ENCODE measurements around the gene MAGI1.

The MAGI1 gene

DNA sequence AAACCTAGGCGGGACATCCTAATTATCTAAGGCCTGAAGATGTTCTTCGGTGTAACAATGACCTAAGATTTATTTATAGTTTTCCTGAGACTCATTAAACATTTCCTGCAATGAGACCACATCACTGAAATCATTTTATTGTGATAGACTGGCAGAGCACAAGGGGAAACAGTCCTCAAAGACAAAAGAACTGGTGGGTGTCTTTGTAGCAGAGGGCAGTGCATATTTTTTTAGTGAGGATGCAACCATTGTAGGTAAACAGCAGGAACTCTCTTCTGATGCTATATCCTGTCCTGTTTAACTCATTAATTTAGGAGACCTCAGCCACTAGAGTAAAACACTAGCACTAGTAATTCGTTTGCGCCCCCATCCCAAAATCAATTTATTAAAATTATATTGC is 100.0 kb downstream of the MAGI1 start:
- DNase-seq: no peak

DNA sequence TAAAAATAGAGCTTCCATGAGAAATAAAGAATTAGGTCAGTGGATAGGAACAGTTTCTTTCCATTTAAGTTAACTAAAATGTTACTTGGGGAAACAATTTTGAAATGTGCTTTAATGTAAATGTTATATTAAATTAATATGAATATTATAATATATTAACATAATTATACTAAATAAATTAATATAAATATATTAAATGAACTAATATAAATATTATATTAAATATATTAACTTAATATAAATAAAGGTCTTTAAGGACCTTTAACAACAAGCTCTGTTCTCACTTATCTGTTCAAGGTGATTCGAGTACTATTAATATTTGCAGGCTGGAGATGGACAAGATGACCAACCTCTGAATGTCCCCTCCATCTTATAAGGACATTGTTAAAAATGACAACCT is 100.6 kb downstream of the MAGI1 start:
- DNase-seq: no peak

DNA sequence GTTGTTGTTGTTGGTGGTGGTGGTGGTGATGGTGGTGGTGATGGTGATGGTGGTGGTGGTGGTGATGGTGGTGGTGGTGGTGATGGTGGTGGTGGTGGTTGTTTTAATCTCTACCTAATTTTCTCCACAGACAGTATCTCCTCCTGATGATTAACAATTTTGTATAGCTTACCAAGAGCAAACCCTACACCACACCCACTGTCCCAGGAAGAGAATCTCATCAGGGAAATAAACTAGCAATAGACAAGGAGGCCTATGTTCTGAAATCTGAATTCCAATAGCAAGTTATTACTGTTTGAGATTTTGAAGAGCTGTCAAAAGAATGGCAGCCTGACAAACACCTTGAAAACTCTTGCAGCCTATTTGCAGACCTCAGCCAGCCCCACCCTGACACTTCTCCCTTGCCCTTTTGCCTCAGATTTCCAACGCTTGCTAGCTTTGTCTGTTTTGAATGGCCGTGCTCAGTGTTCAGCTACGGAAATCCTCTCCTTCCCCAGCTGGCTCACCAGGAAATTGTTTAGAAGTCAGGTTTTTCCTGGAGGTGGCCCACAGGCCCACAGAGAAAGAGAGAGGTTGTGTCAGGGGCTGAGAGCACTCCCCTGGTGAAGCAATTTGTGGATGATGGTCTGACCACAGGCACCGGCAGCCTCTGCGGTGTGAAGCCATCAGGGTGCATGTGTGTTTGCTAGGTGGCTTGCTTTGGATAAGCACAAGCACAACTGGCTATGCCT is 101.6 kb downstream of the MAGI1 start:
- DNase-seq: no peak

DNA sequence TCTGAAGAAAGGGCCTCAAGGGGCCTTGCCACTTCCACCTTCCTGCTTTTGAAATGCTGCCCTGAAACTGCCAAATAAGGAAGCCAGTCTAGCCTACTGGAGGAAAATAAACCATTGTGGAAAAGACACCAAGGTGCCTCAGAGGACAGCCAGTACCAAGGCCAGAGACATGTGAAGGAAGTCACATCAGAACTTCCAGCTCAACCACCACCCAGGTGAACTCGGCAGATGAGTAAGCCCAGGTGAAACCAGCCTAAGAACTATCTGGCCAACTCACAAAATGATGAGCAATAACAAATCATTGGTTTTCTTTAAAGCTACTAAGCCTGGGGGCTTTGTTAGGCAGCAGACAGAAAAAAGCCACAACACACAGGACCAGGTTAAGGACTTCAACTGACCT is 103.0 kb downstream of the MAGI1 start:
- DNase-seq: no peak

DNA sequence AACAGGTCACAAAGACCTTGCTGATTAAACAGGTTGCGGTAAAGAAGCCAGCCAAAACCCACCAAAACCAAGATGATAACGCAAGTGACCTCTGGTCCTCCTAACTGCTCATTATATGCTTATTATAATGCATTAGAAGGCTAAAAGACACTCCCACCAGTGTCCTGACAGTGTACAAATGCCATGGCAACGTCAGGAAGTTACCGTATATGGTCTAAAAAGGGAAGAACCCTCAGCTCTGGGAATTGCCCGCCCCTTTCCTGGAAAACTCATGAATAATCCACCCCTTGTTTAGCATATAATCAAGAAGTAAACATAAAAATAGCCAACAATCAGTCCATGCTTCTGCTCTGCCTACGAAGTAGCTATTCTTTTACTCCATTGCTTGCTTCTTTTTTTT is 108.1 kb downstream of the MAGI1 start:
- DNase-seq: no peak

DNA sequence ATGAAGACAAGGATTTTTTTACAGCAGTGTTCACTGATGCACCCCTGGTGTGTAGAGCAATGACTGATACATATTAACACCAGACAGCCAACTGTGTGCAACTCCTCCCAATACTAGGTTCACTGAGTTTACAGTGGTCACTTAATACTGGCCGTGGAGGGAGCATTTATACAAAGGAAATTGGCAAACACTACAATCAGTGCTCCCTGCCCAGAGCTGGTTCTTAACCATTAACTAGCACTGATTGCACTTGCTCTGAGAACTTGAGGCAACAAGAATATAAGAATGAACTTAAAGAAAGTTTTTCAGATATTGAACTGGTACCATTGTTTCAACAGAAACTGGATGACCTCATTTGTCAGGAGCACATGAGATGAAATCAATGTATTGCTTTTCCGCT is 110.6 kb downstream of the MAGI1 start:
- DNase-seq: no peak

DNA sequence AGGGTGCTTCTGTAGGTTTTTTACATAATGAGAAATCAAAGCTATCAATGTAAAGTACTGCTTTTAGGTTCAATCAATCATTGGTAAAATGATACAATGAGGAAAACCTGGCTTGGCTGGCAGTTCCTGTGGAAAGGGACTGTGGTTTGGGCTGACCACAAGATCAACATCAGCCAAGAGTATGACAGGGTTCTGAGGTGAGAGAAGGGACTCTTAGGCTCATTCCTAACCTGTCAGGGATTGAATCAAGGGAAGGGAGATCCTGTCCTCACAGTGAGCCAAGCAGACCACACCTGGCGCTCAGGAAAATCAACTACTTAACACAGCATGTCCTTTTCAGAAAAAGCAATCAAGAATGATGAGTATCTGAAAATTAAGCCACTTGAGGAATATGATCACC is 111.1 kb downstream of the MAGI1 start:
- peak; percentile 12 for DNase-seq

DNA sequence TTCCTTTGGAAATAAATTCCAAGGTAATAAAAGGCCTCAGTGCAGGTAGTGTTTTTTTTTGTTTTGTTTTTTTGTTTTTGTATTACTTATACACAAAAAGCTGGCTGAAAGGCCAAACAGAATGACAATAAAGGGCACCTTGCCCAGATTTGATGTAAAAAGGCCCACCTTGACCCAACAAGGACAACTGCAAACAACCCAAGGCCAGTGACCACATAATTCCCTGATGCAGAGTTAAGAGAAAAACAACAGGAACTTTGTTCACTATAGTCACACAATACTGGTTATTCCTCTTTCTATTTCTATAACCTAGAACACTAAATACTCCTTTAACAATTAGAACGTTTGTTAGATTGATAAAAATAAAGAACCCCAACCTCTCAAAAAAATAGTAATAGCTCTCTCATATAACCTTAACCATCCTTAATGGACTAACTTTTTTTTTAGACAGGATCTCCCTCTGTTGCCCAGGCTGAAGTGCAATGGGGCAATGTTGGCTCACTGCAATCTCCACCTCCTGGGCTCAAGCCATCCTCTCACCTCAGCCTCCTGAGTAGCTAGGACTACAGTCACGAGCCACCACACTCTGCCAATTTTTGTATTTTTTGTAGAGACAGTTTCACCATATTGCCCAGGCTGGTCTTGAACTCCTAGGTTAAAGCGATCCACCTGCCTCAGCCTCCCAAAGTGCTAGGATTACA is 113.3 kb downstream of the MAGI1 start:
- no peak for DNase-seq

DNA sequence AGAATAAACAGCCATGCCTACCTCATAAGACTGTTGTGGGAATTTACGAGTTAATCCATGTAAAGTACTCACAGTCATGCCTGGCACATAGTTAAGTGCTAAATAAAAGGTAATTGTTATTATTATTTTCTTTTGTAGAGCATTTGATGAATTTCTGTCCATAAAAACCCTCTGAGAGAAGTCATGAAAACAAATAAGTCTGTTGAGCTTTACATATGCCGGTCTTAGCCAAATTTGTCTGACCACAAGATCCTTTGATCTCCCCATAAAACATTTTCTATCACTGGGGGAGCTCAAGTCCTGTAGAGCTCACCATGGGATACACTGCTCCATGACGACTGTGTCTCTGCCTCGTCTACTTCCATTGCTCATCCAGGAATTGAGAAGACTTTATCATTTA is 114.0 kb downstream of the MAGI1 start:
- DNase-seq: no peak

DNA sequence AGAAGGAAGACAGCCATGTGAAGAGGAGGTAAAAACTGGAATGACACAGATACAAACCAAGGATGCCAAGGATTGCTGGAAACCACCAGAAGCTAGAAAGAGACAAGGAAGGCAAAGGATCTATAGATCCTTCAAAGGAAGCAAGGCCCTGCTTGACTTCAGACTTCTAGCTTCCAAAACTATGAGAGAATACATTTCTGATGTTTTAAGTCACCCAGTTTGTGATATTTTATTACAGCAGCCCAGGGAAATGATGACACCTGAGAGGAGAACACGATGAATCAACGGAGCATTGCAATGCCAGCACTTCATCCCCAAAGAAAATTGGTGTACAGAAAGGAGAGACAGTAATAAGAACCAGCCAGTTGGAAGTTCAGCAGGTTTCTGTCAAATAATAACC is 116.3 kb downstream of the MAGI1 start:
- no peak for DNase-seq

DNA sequence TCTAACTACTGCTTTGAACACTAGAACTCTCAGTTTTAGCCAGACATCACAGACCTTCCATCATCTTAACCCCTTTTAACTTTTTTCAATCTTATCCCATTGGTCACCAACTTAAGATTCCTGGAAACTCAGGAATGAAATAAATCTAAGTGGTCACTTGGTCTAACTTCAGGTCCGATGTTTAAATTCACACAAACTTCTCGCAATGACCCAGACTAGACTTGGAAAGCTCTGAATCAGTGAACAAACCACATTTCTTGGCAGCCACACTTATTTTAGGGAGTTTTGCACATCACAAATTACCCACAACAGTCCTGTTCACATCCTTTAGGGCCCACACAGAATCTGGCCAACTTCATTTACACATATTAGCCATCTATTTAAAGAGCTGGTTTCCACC is 118.9 kb downstream of the MAGI1 start:
- DNase-seq: no peak

DNA sequence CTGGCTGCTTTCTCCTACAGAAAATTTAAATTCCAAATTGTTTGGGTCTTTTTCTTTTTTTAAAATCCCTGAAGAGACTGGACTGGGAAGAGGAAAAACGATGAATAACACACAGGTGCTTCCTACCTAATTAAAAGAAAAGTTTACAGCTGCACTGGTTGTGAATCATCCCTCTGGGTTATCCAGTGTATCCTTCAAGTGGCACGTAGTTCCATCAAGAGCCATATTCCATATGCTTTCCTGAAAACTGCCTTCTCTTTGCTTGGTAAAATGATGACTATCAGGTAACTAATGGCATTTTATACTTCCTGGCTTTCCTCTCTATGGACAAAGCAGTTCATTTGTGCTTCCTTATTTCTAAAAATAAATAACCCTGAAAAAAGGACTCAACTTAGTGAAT is 123.2 kb downstream of the MAGI1 start:
- DNase-seq: no peak

DNA sequence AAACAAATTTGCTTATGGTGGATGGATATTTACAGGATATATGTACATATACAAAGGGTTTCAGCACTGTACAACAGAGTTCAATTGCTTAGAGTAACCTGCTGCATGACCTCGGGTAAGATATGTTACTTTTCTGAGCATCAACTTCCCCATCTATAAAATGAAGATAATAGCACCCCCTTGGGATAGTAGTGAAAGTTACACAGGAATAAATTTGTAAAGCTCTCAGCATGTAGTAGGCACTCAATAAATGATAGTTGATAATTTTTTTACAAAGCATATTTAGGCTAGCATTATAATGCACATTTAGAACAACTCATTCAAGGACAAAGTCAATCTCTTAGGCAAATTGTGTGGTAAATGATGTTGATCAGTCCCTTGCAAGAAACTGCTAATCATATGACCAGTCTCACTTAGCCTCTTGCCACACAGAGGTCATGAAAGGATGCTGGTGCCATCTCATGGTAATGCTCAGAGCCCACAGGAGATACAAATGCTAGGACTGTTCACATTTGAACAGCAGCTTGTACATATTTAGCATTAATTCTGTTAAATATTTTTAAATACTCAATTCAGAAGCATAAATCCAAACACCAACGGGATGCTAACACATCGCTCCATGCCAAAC is 123.9 kb downstream of the MAGI1 start:
- DNase-seq: no peak

DNA sequence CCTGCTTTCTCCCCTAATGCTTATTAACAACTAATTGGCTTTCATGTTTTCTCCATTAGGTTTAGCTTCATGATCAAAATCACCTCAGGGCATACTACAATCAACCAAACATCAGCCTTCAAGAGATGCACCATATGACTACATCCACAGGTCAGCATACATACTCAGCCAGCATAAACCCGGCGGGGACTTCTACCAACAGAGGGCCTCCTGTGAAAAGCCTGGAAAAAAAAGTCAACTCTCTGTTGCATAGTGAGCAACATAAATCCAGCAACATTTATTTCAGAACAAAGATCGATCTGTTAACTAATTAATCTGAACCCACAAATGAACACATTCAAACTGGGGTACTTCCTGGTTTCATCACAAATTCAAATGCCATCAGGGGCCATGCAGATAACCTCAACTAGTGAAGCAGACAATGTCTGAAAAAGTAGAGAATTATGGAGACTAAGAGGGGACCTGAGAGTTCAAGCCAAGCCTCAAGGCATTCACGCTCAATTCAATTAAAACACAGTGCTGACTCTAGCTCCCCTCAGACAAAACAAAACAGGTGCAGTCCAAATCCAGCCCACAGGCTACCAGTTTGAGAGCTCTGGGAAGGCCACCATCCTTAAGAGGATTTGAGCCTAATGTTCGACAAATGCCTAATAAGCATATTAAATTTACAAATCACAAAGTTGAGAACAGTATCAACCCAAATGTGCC is 124.5 kb downstream of the MAGI1 start:
- no peak for DNase-seq

DNA sequence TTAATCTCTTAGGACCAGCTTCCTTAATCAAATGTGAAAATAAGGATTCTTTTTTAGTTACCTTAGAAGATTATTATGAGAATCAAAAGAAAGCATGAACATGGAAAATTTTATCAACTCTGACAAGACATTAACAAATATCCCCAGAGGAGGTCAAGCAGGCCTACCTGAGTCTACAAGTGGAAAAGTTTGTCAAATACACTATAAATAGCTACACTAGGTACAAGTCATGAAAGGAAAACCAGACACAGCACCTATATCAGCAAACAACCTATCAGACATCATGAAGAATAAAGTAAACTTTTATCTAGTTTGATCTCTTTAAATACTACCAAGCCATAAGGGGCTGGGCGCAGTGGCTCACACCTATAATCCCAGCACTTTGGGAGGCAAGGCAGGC is 126.1 kb downstream of the MAGI1 start:
- no peak for DNase-seq

DNA sequence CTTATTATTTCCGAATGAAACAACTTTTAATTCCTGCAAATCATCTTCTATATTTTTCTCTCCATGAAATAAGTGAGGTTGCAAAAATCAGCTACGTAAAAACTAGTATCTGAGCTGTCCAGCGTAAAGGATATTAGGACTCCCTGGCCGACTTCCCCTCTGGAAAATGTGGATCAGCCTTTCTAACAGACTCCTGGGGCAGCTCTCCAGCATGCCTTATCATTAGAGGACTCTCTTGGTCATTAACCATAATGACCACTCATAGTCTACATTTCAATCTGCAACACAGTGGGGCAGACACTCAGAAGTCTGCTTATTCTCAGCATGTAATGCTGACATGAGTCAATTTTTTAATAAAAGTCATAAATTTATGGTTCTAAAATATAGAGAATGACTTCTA is 130.1 kb downstream of the MAGI1 start:
- no peak for DNase-seq

DNA sequence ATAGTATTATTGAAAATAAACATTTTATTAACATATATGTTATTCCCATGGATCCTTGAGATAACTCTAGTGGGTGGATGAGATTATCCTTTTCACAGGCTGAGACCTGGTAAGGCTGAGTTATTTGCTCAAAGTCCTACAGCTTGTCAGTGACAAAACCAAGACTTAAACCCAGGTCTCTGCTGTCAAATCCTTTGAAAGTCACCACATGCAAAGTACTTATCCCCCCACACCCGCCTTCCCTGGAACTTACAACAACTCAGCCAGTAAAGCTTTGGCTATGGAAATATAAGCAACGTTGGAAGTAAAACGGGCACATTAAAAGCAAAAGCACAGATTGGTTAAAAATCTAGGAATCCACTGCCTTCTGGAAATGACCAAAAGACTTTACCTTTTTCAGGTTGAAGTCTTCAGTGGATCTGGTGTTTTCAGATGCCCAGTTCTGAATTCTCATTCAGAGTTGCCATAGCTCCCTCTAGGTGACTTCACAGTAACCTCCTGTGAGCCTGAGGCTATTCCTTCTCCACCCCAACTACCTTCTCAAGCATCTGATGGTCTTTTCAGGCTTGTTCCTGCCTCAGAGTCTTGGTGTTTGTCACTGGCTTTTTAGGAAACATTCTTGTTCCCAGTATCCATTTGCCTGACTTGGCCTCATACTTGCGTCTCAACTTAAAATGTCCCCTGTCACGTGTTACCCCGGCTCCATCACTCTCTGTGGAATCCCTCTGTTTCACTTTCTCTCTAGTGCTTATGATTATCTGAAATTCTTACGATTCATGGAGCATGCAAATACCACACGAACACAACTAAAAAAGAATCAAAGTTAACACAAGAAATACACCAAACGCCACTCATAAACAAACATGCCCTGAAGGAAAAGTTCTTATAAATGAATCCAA is 131.2 kb downstream of the MAGI1 start:
- no peak for DNase-seq

DNA sequence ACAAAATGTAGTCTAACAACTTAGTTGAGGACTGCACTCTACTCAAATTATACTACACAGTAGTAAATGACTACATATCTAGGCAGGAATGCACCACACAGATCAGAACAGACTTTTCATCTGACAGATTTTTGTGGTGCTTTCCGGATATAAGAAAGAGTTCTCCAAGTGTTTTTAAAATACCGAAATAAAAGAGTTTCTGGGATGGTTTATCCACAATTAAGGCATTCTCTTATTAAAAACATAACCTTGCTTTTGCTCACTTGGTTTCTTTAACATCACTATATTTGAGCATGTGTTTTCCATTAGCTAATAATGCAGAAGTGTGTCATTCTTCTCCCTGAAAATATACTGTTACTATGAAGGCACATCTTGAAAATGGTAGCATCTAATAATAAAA is 132.9 kb downstream of the MAGI1 start:
- DNase-seq: no peak

DNA sequence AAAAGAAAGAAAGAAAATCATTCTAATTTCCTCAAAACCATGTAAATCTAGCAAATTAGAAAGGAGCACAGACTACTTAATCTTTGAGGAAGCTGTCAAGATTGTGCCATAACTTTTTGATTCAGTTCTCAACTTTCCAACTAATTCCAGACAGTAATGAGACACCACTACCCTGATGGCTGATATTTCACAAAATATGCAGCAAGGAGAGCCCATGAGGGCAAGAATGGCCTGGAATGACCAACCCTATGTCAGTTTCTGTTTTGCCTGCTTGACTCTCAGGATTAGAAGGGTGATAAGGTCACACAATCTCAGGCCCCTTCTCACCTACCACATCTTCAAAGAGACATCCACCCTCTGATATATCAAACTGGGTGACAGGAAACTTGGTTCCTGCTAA is 134.7 kb downstream of the MAGI1 start:
- no peak for DNase-seq

DNA sequence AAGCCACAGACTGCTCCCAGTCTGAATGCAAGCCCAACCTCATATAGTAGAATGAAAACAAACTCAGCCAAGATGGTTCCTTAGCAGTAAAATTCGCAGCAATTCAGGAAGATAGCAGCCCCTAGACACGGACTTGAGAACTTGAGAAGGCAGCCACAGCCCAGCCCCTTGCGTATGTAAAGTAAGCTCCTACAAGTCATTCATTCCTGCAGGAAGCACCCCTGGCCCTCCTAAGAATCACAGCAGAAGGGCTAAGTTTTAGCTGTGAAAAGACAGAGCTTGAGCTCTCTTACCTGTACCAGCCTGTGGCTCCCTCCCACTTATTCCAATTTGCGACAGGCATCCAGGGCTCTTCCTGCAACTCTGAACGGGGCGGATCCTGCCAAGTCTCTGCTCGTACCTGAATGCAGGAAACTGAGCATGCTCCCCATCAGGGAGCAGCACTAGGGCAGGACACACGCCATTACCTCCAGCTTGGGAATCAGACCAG is 136.4 kb downstream of the MAGI1 start:
- no peak for DNase-seq

DNA sequence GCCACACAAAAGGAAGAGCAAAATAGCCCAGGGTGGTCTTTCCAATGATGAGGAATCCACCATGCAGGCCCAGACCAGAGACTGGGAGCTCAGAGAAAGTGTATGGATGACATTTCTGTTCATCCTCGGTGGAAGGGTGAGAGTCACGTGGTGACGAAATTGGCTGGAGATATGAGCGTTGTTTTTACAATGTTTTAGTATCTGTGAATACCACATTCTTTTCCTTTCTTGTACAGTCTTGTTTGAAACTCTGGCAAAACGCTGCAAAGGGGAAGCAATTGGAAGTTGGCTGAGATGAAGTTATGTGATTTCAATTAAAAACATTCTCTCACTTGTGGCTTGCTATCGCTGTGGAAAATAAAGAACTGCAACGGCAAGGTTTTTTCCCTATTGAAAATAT is 137.5 kb downstream of the MAGI1 start:
- DNase-seq: no peak

DNA sequence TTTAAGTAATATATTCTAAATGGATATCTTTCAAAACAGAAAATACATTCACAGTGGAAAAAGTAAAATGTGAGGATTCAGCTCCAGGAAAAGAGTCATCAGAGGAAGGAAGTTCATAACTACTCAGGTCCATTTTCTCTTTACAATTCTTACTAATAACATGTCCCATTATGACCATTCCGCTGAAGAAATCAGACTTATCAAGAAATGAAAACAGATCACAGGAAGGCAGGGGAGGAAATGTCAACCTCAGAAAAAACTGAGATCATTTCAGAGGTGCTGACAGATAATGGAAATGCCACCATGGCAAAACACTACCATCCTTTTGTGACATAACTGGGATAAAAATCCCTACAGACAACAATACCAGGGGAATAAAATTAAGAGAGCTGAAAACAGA is 139.5 kb downstream of the MAGI1 start:
- no peak for DNase-seq

DNA sequence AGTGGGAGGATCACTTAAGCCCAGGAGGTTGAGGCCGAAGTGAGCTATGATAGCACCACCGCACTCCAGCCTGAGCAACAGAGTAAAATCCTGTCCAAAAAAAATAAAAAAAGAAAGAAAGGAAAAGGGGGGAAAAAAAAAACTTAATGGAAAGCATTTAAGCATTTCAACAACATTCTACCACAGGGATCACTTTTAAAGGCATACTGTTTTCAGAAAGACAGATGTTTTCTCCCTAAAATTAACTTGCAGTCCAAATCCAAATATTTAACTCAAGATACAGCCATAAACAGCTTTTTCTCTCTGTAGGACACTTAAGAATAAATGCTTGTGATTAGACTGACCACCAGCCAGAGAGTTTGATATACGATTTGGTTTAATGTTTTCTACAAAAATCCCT is 141.0 kb downstream of the MAGI1 start:
- DNase-seq: no peak
